ENCODE results near the gene SAMD11. TPM values are rescaled to one million over a fixed set of nuclear protein-coding genes. Genes with fewer than 3 reads are reported as not detected.

Gene SAMD11
- total and polyA plus RNA-seq, 2 of the 8 experiments (the other 6 are each of a cell fraction or from before 2014, with no cell fraction given) = 0.18 to 0.30 TPM

- TF ChIP-seq HDAC2 (IDR thresholded peaks at IDR 0.05; ENCODE audit: borderline replicate concordance in 1 of 2, low read depth in 2 of 2, low read length in 2 of 2) = no peak
Observed at GRCh38 chr1:938711-939489, 15.2 kb downstream of the SAMD11 start (continued).
